Activated T-cell treated with anti-CD3 and anti-CD28 coated beads for 1 hour (primary cell): Measurements from ENCODE around the gene CDC42SE1.

ENCODE experiments used
- DNase-seq: peaks from one replicate; pipeline ENCODE4 v3.0.0-alpha.2; 2020; ENCODE audit warnings: low read depth

CDC42SE1 gene

DNA sequence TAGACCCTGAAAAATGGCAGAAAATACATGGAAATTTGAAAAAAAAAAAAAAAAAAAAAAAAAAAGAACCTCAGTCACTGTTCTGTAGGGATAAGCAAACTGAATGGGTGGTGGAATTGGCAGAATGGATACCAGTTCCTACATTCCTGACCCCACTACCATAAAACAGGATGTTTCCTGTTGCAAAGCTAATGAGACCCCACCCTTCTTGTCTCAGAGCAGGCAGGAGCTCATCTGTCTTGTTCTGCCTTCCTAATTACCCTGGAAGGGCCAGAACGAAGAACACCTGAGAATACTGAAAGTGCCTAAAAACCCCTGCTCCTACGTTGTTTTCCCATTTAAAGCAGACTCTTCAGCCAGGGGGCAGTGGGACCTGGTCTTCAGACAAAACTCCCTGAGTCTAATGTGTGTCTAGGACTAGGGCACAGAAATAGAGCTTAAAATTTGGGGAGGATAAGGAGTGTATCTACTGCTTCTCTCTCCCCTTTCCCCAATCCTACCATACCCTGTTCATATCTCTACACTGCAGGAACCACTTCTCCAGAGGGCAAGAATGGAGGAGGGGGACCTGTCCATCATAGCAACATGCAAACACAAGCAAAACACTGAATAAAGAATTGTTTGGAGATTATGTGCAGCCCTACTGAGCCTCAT is 7.9 kb downstream of the CDC42SE1 start:
- DNase-seq = no peak

DNA sequence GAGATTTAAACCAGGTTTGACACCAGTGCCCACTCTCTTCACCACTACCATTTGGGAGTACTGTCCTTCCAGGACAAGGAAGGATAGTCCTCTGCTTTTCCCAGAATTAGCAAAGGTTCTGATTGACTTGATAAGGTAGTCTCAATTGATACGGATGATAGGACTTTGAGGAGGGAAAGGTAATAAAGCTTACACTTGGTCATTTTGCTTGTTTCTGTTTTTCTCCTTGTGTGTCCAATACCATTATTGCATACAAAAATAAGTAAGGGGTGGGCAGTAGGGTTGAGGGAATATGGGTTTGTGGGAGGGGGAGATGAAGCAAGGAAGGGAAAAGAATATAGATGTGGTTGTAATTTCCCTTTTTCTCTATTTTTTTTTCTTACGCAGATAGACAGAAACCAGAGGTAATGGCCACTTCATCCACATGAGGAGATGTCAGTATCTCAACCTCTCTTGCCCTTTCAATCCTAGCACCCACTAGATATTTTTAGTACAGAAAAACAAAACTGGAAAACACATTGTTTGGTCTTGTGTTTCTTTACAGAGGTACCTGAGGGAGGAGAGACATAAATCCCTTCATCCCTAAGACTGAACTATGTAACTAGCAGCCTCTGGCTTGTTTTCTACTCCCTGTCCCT is 9.3 kb downstream of the CDC42SE1 start:
- no peak for DNase-seq

- DNase-seq = no peak
Measured at GRCh38 chr1:151049458-151049857, 10.0 kb downstream of the CDC42SE1 start.

GRCh38 chr1:151048645-151049032 is 10.8 kb downstream of the CDC42SE1 start:
- DNase-seq = no peak

DNA sequence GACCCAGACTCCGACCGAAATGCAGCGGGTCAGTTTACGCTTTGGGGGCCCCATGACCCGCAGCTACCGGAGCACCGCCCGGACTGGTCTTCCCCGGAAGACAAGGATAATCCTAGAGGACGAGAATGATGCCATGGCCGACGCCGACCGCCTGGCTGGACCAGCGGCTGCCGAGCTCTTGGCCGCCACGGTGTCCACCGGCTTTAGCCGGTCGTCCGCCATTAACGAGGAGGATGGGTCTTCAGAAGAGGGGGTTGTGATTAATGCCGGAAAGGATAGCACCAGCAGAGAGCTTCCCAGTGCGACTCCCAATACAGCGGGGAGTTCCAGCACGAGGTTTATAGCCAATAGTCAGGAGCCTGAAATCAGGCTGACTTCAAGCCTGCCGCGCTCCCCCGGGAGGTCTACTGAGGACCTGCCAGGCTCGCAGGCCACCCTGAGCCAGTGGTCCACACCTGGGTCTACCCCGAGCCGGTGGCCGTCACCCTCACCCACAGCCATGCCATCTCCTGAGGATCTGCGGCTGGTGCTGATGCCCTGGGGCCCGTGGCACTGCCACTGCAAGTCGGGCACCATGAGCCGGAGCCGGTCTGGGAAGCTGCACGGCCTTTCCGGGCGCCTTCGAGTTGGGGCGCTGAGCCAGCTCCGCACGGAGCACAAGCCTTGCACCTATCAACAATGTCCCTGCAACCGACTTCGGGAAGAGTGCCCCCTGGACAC is 11.3 kb downstream of the CDC42SE1 start:
- peak; percentile 44 for DNase-seq

DNA sequence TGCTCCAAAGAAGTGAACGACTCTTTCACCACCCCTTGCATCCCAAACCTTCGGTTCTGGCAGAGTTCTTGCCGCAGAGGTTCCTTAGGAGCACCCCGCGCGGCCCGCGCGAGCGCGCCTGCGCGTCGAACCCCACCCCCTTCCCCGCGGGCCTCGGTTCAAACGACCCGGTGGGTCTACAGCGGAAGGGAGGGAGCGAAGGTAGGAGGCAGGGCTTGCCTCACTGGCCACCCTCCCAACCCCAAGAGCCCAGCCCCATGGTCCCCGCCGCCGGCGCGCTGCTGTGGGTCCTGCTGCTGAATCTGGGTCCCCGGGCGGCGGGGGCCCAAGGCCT is 11.9 kb downstream of the CDC42SE1 start, which contains the start of gene C1orf56:
Gene C1orf56, plus strand, starts transcription at position 161 of the 334 bp plus-strand sequence. Its CDS starts 97 bp downstream, at position 258.
- peak; percentile 50 for DNase-seq

GRCh38 chr1:151043163-151043562 is 16.3 kb downstream of the CDC42SE1 start:
- no peak for DNase-seq

- no peak for DNase-seq
Measured at GRCh38 chr1:151039521-151039920, 19.9 kb downstream of the CDC42SE1 start.

DNA sequence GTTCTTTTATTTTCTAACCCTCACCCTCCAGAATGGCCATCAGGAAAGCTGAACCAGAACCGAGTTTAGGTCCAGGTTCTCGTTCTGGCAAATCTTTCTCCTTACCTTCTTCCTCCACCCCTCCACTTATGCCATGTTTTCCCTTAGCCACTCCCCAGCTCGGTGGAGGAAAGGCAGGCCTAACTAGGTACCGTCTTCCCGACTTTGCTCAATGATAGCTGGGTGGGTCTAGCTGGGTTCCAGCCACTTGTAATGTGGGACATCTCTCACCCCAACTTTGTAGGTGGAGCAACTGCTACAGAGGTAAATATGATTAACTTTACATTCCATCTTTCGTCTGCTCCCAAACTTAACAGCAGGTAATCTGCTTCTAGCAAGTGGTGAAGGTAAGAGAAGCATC is 22.4 kb downstream of the CDC42SE1 start:
- DNase-seq = no peak

- no peak for DNase-seq
Measured at GRCh38 chr1:151036356-151036755, 23.1 kb downstream of the CDC42SE1 start, which contains the start of gene BNIPL. BNIPL (plus strand) TSS chr1:151036586; CDS start chr1:151036726, 140 bp downstream.

DNA sequence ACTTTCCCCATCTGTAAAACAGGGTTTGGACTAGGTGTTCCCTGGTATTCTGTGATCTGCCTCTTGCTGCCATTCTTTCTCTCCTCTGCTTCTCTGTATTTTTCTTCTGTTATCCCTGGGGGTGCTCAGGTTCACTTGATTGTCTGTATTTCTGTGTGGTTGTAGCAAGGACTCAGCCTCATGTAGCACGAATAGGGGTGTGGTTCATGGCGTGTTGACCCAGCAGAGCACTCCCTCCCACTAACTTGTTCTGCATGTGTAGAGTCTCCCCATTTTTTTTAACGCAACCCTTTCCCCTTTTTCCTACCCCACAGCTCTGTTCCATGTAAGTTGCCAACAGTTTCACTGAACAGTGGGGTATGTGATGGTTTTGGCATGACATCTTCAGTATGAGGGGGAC is 24.3 kb downstream of the CDC42SE1 start:
- no peak for DNase-seq

- no peak for DNase-seq
Measured at GRCh38 chr1:151032164-151032563, 27.3 kb downstream of the CDC42SE1 start.

- DNase-seq = no peak
Measured at GRCh38 chr1:151026460-151026859, 33.0 kb downstream of the CDC42SE1 start.

DNA sequence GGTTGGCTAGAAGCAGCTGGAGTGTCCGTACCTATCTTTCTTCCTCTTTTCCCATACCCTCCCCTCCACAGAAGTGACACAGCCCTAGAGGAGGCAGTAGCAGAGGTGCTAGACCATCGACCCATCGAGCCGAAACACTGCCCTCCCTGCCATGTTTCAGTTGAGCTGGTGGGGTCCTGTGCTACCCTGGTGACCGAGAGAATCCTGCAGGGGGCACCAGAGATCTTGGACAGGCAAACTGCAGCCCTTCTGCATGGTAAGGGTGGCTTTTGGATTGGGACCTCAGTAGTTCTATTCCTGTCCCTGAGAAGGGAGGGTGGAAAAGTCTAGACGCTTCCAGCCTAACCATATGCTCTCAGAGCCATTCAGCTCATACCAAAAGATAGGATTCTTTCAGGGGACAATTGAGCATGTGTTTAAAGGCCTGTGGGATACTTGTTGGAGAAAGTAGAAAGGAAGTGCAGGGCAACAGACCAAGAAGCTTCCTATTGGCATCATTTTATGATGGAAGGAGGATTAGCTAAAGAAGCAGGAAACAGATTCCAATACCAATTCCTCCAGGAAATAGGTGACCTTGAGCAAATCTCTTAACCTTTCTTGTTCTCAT is 34.8 kb downstream of the CDC42SE1 start:
- DNase-seq = peak; percentile 87

- DNase-seq = no peak
Measured at GRCh38 chr1:151013518-151013917, 45.9 kb downstream of the CDC42SE1 start.

DNA sequence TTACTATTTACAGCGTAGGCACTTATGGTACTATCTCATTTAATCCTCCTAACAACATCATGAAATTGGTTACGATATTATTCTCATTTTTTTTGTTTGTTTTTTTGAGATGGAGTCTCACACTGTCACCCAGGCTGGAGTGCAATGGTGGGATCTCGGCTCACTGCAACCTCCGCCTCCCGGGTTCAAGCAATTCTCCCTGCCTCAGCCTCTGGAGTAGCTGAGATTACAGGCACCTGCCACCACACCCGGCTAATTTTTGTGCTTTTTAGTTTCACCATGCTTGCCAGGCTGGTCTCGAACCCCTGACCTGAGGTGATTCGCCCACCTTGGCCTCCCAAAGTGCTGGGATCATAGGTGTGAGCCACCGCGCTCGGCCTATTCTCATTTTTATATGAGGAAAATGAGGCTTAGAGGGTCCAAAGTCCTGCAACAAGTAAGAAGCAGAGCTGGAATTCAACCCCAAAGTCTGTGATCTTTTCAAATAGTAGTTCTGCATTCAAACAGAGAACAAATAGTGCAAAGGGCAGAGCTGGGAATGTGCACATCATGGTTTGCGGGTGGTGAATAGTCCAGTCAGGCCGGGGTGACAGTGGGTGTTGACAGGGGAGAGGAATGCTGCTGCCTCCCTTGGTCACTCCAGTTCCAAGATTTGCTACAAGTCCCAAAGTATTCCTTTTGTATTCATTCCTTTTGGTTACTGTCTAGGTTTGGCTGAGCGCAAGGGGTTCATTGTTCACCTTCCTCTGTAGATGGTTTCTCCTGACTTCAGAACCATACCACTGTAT is 46.5 kb downstream of the CDC42SE1 start:
- DNase-seq = no peak

DNA sequence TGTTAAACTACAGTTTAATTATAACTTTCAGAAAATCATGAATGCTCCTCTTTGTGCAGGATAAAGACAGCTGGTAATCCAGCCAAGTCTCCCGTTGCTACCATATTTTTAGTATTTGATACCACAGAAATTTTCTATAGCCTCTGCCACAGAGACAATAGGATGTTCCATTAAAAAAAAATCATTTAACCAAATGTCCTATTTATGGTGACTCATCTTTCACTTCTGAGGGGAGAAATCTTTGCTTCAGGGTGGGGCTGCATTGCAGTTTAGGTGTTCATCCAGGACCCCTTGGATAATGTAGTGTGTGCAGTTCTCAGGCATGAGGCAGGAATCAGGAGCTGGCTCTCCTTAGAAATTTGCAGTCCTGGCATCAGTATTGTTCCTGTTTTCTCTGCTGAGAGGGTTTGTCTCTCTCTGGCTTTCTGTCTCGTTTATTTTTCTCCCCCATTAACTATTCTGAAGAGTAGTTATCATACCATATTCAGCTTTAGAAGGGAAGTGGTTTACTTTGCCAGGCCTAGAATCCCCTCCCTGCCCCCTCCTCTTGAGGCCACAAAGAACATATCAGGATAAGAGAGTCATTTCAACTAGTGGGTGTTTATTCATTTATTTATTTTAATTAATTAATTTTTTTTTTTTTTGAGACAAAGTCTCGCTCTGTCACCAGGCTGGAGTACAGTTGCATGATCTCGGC is 48.1 kb downstream of the CDC42SE1 start:
- DNase-seq = no peak

- no peak for DNase-seq
Measured at GRCh38 chr1:151010346-151010726, 49.1 kb downstream of the CDC42SE1 start.

GRCh38 chr1:151009674-151010345 is 49.6 kb downstream of the CDC42SE1 start:
- DNase-seq = no peak

- no peak for DNase-seq
Measured at GRCh38 chr1:151009206-151009587, 50.2 kb downstream of the CDC42SE1 start.
